HEK293 (cell line): ENCODE results near the gene JPH4.

ENCODE experiments used
- CTCF ChIP-seq: fragments of 450-650 bp; formaldehyde crosslinking; IDR thresholded peaks from 2 replicates; pipeline ENCODE4 v1.5.1; 2016; ENCODE audit warnings: missing biosample characterization, missing genetic modification characterization
- HOXA7 ChIP-seq: sonication (generic); formaldehyde crosslinking; IDR thresholded peaks from 2 replicates; pipeline ENCODE4 v1.8.1; 2022; ENCODE audit warnings: missing genetic modification reagents, borderline replicate concordance
- MEIS1 ChIP-seq: sonication (generic); formaldehyde crosslinking; IDR thresholded peaks from 2 replicates; pipeline ENCODE4 v1.8.1; 2022; ENCODE audit warnings: missing genetic modification reagents, mild to moderate bottlenecking, borderline replicate concordance
- PATZ1 ChIP-seq: fragments of 450-650 bp; formaldehyde crosslinking; IDR thresholded peaks from 2 replicates; pipeline ENCODE4 v1.5.1; 2016; ENCODE audit warnings: missing biosample characterization, missing genetic modification characterization
- PBX3 ChIP-seq: sonication (generic); formaldehyde crosslinking; IDR thresholded peaks from 2 replicates; pipeline ENCODE4 v1.8.1; 2022; ENCODE audit warnings: mild to moderate bottlenecking, moderate library complexity, missing genetic modification reagents
- PRDM4 ChIP-seq: fragments of 450-650 bp; formaldehyde crosslinking; IDR thresholded peaks from 2 replicates; pipeline ENCODE4 v1.5.1; 2017; ENCODE audit warnings: missing biosample characterization, missing genetic modification characterization
- ZNF10 ChIP-seq: fragments of 450-650 bp; formaldehyde crosslinking; IDR thresholded peaks from 2 replicates; pipeline ENCODE4 v1.5.1; 2017; ENCODE audit warnings: missing biosample characterization, missing genetic modification characterization
- ZNF138 ChIP-seq: fragments of 450-650 bp; formaldehyde crosslinking; IDR thresholded peaks from 2 replicates; pipeline ENCODE4 v1.5.1; 2016; ENCODE audit warnings: missing biosample characterization, missing genetic modification characterization, borderline replicate concordance
- ZNF549 ChIP-seq: fragments of 450-650 bp; IDR thresholded peaks from 2 replicates; pipeline ENCODE4 v1.5.1; 2018; ENCODE audit warnings: missing biosample characterization, missing genetic modification characterization, mild to moderate bottlenecking, inconsistent platforms, moderate library complexity
- ZNF624 ChIP-seq: fragments of 450-650 bp; formaldehyde crosslinking; IDR thresholded peaks from 2 replicates; pipeline ENCODE4 v1.5.1; 2017; ENCODE audit warnings: missing biosample characterization, missing genetic modification characterization

GRCh38 chr14:23525611-23526010 lies 53.0 kb downstream of the JPH4 start:
- TF ChIP-seq PATZ1 (tag by site-specific recombination) (no peak), ZNF138 (tag by site-specific recombination) (no peak), HOXA7 (CRISPR knock-in tag) (no peak), CTCF (tag by site-specific recombination) (no peak), MEIS1 (CRISPR knock-in tag) (no peak), ZNF549 (no peak), PBX3 (CRISPR knock-in tag) (no peak), PRDM4 (tag by site-specific recombination) (no peak), ZNF10 (tag by site-specific recombination) (no peak), ZNF624 (tag by site-specific recombination) (no peak)
